A549 treated with AZD9567 at 1 μM for 4 hours (cell line): ENCODE measurements around the gene ZNF140. TPM values are rescaled to one million over a fixed set of nuclear protein-coding genes. Genes with fewer than 3 reads are reported as not detected.

Source experiments
- total RNA-seq: library from RNA; stranded (reverse); fragments of 200-300 nt; extraction: Qiagen RNA extraction; gene quantifications from 5 replicates; pipeline ENCODE4 v1.2.3, GENCODE V29; 2022; ENCODE audit not compliant: insufficient read depth

Gene ZNF140
- total RNA-seq: 8.2 to 9.6 TPM (median 8.9 TPM) in 5 replicates

GRCh38 chr12:133080368-133081158 lies at the start of gene ZNF140:
Gene ZNF140 (plus strand): TSS chr12:133080923. CDS start chr12:133081321, 398 bp downstream.

DNA sequence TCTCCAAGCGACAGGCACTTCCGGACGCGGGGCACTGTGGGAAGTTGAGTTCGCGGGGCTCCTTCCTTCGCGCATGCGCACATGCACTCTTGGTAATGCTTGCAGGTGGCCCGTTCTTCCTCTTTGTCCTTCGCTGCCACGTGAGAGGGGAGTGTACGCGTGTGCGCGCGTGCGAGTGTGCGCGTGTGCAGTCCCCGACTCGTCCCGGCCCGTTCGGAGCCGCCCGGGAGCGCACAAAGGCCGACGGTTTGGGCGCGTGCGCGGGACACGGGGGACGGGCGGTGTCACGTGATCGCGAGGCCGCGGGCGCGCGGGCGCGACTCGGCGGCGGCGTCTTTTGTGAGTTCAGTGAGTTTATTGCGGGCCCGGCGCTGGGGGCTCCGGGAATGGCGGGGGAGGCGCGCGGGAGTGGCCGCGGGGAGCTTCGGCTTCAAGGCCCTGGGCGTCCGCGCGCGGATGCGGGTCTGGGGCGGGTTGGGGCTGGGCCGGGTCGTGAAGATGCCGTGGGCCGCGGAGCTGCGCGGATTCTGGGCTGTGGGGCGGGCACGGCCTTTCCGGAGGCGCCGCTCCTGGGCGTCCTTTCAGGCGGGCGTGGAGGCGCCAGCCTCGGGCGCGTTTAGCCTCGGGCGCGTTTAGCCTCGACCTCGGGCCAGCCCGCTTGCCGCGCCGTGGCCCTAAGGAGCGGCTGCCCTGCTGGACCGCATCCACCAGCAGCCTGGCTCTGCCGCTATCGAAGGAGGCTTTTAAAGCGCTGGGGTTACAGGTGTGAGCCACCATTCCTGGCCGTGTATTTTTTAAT lies 43.3 kb upstream of the ZNF140 start, which contains the start of gene ZNF84:
TSS of gene ZNF84 (plus strand) at position 303 of the 799 bp plus-strand sequence. CDS start 3,959 bp downstream, outside the sequence.

GRCh38 chr12:133130038-133130807 lies 49.5 kb downstream of the ZNF140 start, which contains the start of the genes ZNF10 and ZNF891:
Gene ZNF10 (plus strand): TSS chr12:133130627. CDS start chr12:133144493, 13,866 bp downstream.
Gene ZNF891 (minus strand): TSS chr12:133130274. CDS start chr12:133121918, 8,356 bp downstream.

Other genes starting within 250 kb of the ZNF140 start
- 23.5 to 39.4 TPM (median 23.9 TPM) in 5 replicates for gene CHFR, start 193.3 kb upstream of the ZNF140 start, total RNA-seq
- gene ZNF605, start 124.6 kb upstream of the ZNF140 start, total RNA-seq: 1.8 to 3.2 TPM (median 2.8 TPM) in 5 replicates
- gene ZNF26, start 94.6 kb upstream of the ZNF140 start, total RNA-seq: 6.5 to 8.1 TPM (median 7.4 TPM) in 5 replicates
- gene ZNF84, start 43.4 kb upstream of the ZNF140 start, total RNA-seq: 10.7 to 15.2 TPM (median 13.3 TPM) in 5 replicates
- 0.26 to 0.40 TPM (median 0.33 TPM) in 5 replicates for gene ZNF891, start 49.4 kb downstream of the ZNF140 start, total RNA-seq
- 1.1 to 1.9 TPM (median 1.7 TPM) in 5 replicates for gene ZNF10, start 49.7 kb downstream of the ZNF140 start, total RNA-seq
- gene ZNF268, start 100.6 kb downstream of the ZNF140 start, total RNA-seq: 8.0 to 10.4 TPM (median 10.2 TPM) in 5 replicates
- not detected in 5 replicates for gene ANHX, start 155.0 kb downstream of the ZNF140 start, total RNA-seq